IPS-15b (cell line): Measurements from ENCODE around the gene COX7A2.

Source experiments
- H3K27me3 ChIP-seq: one replicate; pipeline ENCODE4 v1.6.1; 2013; ENCODE audit warnings: low read length; ENCODE audit not compliant: control insufficient read depth, insufficient read depth
- H3K36me3 ChIP-seq: one replicate; pipeline ENCODE4 v1.6.1; 2013; ENCODE audit warnings: low read length; ENCODE audit not compliant: control insufficient read depth, insufficient read depth
- H3K4me1 ChIP-seq: one replicate; pipeline ENCODE4 v1.6.1; 2013; ENCODE audit warnings: mild to moderate bottlenecking, low read length; ENCODE audit not compliant: control insufficient read depth, insufficient read depth
- H3K4me3 ChIP-seq: one replicate; pipeline ENCODE4 v1.5.1; 2013; ENCODE audit warnings: low read depth, low read length
- H3K9ac ChIP-seq: one replicate; pipeline ENCODE4 v1.6.1; 2013; ENCODE audit warnings: low read depth, mild to moderate bottlenecking, low read length
- H3K9me3 ChIP-seq: one replicate; pipeline ENCODE4 v1.6.1; 2013; ENCODE audit warnings: mild to moderate bottlenecking, low read length; ENCODE audit not compliant: control insufficient read depth, insufficient read depth

The COX7A2 gene

GRCh38 chr6:75243333-75244062, at the start of gene COX7A2:
Gene COX7A2, minus strand, starts transcription at chr6:75243801. Its CDS starts 67 bp downstream, at chr6:75243734.
- Histone ChIP-seq H3K9me3 (no peaks in the 10 kb centered on the region), H3K4me3 (peak within 1 kb of the TSS; percentile 70)

GRCh38 chr6:75292555-75292954, 49.0 kb upstream of the COX7A2 start:
- no peaks in the 10 kb centered on the region for H3K36me3 ChIP-seq

More at GRCh38 chr6:75243333-75244062, at the start of gene COX7A2:
- Histone ChIP-seq H3K4me1 (peaks cover 2% of the 10 kb centered on the region), H3K36me3 (peaks cover 10% of the 10 kb centered on the region), H3K9ac (peak within 1 kb of the TSS; percentile 80), H3K27me3 (no peaks in the 10 kb centered on the region)

DNA sequence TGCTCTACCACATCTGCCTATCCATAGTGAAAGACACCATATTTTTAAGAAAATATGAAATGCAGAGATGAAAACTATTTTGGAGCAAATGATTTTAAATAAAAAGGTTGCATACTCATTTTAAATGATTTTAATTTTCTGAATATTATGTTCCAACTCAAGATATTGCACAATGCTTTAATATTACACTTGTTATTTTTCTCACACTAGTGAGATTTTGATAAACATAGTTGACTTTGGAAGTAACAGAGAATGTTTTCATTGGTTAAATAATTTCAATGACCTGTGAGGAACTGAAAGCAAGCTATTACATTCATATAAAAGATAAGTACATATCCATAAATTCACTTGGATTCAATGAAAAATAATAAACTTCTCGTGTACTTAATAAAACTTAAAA, 48.1 kb upstream of the COX7A2 start:
- Histone ChIP-seq H3K9me3 (no peaks in the 10 kb centered on the region), H3K27me3 (no peaks in the 10 kb centered on the region), H3K36me3 (no peaks in the 10 kb centered on the region), H3K4me3 (no peak overlapping the region), H3K9ac (no peak overlapping the region), H3K4me1 (peaks cover 11% of the 10 kb centered on the region)

More at GRCh38 chr6:75292555-75292954, 49.0 kb upstream of the COX7A2 start:
- H3K4me1 ChIP-seq: peaks cover 11% of the 10 kb centered on the region
- no peak overlapping the region for H3K9ac ChIP-seq
- no peaks in the 10 kb centered on the region for H3K9me3 ChIP-seq
- H3K27me3 ChIP-seq: no peaks in the 10 kb centered on the region
- no peak overlapping the region for H3K4me3 ChIP-seq

DNA sequence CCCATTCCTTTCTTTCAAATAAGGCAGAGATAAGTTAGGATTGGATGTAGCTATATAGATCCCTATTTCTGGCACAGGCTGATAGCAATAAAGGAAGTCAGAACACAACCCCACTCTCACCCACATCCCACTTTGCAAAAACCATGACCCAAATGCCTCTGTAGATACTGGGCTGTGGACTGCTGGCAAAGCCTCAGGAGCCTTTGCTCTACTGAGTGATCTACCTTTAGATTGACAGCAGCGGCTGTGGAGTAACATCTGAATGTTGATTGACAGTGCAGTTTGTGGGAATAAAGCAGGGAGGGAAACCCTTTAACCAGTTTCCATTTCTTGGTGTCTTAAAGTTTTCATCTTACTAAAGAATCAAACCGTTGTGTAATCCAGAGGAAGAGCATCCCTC, 47.7 kb upstream of the COX7A2 start:
- Histone ChIP-seq H3K36me3 (no peaks in the 10 kb centered on the region), H3K9ac (no peak overlapping the region), H3K4me1 (peaks cover 11% of the 10 kb centered on the region), H3K4me3 (no peak overlapping the region), H3K27me3 (no peaks in the 10 kb centered on the region), H3K9me3 (no peaks in the 10 kb centered on the region)

DNA sequence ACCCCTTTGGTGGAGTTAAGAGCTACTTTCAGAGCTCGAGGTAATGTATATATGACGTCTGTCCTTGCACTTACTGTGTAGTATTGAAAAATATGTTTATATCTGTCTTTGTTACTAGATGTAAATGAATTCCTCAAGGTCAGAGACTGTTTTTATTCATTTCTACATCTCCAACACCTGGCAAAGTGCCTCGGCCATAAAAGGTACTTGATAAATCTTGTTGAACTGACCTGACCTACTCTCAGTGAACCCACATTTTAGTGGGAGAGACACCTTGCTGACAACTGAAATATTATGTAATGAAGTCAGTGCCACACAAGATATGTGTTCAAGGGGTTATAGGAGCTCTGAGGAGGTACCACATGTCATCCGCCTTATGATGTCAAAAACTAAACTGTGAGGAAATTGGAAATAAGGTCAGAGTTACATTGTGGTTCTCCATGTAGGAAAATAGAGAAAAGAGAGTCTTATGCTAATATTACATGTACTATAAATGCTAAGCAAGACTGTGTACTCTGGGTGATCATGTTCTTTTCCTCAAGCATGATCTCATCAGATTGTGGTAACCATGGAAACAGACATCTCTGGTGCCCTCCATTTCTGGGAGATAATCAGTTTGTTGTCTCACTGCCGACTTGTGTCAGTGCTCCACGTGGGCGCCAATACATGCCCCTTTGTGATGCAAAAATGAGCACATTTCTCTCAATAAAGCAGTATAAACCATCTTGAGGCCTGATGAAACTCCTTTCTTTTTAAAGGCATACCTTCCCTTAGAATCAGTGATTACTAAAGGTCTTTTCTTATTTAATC, 46.7 kb upstream of the COX7A2 start:
- no peak overlapping the region for H3K9ac ChIP-seq
- no peaks in the 10 kb centered on the region for H3K27me3 ChIP-seq
- H3K4me3 ChIP-seq: no peak overlapping the region
- H3K36me3 ChIP-seq: no peaks in the 10 kb centered on the region
- peaks cover 11% of the 10 kb centered on the region for H3K4me1 ChIP-seq
- H3K9me3 ChIP-seq: no peaks in the 10 kb centered on the region

DNA sequence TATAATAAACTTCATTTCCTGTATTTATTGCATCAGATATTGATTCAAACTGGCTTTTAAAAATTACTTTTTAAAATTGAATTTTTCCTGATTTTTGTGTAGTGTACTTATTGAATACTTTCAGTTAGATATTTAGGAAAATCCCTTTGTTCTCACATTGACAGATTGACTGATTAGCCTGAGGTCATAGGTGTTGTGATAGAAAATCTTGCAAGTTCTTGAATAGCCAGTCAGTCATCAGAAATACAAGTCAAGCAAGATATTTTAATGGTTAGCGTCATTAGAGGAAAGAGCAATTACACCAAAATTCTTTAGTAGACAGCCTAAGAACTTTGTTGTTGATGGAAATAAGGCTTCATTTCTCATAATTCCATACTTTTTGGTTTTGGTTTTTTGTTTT, 44.4 kb upstream of the COX7A2 start:
- no peaks in the 10 kb centered on the region for H3K9me3 ChIP-seq
- H3K4me1 ChIP-seq: peaks cover 11% of the 10 kb centered on the region
- H3K9ac ChIP-seq: no peak overlapping the region
- no peaks in the 10 kb centered on the region for H3K27me3 ChIP-seq
- H3K36me3 ChIP-seq: no peaks in the 10 kb centered on the region
- H3K4me3 ChIP-seq: no peak overlapping the region

- H3K9me3 ChIP-seq: no peaks in the 10 kb centered on the region
- peaks cover 11% of the 10 kb centered on the region for H3K4me1 ChIP-seq
- H3K4me3 ChIP-seq: no peak overlapping the region
- no peaks in the 10 kb centered on the region for H3K27me3 ChIP-seq
- H3K9ac ChIP-seq: no peak overlapping the region
- no peaks in the 10 kb centered on the region for H3K36me3 ChIP-seq
These were observed 43.8 kb upstream of the COX7A2 start for GRCh38 chr6:75287424-75287823.

- H3K9me3 ChIP-seq: no peaks in the 10 kb centered on the region
- H3K27me3 ChIP-seq: no peaks in the 10 kb centered on the region
- H3K36me3 ChIP-seq: no peaks in the 10 kb centered on the region
- H3K4me1 ChIP-seq: peaks cover 11% of the 10 kb centered on the region
- no peak overlapping the region for H3K4me3 ChIP-seq
- H3K9ac ChIP-seq: no peak overlapping the region
These were observed 43.4 kb upstream of the COX7A2 start for GRCh38 chr6:75286955-75287354.

- no peaks in the 10 kb centered on the region for H3K36me3 ChIP-seq
- H3K27me3 ChIP-seq: no peaks in the 10 kb centered on the region
- peaks cover 19% of the 10 kb centered on the region for H3K4me1 ChIP-seq
- H3K9me3 ChIP-seq: no peaks in the 10 kb centered on the region
- no peak overlapping the region for H3K9ac ChIP-seq
- peak overlapping the region; percentile 47 for H3K4me3 ChIP-seq
These were observed 41.7 kb upstream of the COX7A2 start for GRCh38 chr6:75285283-75285639.

DNA sequence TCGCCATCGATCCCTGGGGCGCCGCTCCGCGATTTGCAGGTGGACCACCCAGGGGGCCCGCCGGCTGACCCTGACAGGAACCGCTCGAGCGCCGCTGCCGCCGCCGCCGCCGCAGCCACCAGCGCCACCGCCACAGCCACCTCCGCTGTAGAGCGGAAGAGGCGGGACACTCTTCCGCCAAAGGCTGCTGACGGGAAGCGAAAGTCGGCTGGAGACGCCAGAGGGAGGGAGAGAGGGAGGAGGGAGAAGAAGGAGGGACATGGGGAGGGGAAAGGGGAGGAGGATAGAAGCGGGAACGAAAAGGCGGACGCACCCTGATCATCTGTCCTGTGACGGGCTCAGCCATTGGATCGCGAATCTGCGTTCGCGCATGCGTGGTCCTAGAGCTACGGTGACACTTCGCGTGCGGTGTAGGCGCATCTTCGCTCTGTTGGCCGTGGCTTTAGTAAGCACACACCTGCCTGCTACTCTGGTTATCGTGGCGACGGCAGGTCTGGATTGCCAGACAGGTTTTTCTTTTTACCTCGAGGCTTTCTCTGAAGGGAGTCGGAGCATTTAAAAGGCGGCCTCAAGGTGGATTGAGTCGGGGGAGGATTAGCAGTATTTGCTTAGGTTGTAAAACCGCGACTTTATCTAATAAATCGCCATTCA, 41.2 kb upstream of the COX7A2 start, which contains the start of gene TMEM30A:
TMEM30A (minus strand) TSS at position 161 of the 651 bp plus-strand sequence; CDS start at position 7, 154 bp downstream.
- Histone ChIP-seq H3K27me3 (no peaks in the 10 kb centered on the region), H3K4me3 (peak within 1 kb of the TSS; percentile 82), H3K4me1 (peaks cover 19% of the 10 kb centered on the region), H3K36me3 (no peaks in the 10 kb centered on the region), H3K9ac (peak within 1 kb of the TSS; percentile 27), H3K9me3 (no peaks in the 10 kb centered on the region)

DNA sequence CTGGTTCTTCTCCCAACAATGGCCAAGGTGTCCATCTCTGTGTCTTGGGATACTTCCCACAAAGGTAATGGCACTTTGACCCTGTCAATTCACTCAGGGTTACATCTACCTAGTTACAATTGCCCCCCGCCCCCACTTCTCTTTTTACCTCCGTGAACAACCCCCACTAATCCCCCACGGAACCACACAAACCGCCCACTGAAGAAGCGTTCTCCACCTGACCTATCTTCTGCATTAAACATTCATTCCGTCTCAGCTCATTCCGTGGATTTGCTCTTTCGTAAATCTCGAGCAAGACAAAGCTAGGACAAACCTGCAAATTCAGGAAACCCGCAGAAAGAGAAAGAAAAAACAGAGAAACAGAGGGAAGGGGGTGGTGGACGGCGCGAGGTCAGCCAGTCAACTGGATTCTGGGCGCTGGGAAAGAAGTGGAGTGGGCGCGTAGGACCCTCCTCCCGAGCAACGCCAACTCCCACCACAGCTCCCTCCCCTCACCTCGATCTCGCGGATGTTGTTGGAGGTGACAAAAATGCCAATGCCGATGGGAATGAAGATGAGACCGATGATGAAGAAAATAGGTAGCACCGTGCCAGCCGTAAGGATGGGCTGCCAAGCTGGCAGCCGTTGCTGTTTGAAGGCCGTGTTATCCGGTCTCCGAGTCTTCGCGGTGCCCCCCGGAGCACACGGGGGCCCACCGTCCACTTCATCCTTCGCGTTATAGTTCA, 40.5 kb upstream of the COX7A2 start:
- H3K36me3 ChIP-seq: no peaks in the 10 kb centered on the region
- no peaks in the 10 kb centered on the region for H3K9me3 ChIP-seq
- H3K9ac ChIP-seq: peak overlapping the region; percentile 27
- H3K4me1 ChIP-seq: peaks cover 23% of the 10 kb centered on the region
- H3K4me3 ChIP-seq: peak overlapping the region; percentile 82
- no peaks in the 10 kb centered on the region for H3K27me3 ChIP-seq
